GM10248 (cell line): ENCODE measurements around the gene MIAT.
"Not testable (repeated sequence)": the region's sequence is repeated elsewhere in the genome, so short reads cannot be mapped to it uniquely, and the experiment has no call there.

Experiments
- CTCF ChIA-PET: fragments of 300-600 bp; sonication (Branson Sonifier 250); formaldehyde crosslinking; extraction: SDS; loops from one replicate; lab custom pipeline; 2021; ENCODE audit warnings: antibody characterized with exemption; lab: Yijun Ruan, JAX
- POLR2A ChIA-PET: fragments of 350-650 bp; sonication (Branson Sonifier 250); formaldehyde crosslinking; extraction: SDS; loops from one replicate; lab custom pipeline; 2020; ENCODE audit warnings: antibody characterized with exemption; lab: Yijun Ruan, JAX
- DNase-seq: peaks from one replicate; pipeline ENCODE4 v3.0.0; 2012; ENCODE audit errors: extremely low spot score
- TF ChIP-seq, protein P1 (sequence below): IDR thresholded peaks from 2 replicates; pipeline ENCODE4 v1.5.1; 2012; ENCODE audit warnings: mild to moderate bottlenecking, low read depth; ENCODE audit errors: extremely low read depth, missing control alignments, control extremely low read depth

The MIAT gene

DNA sequence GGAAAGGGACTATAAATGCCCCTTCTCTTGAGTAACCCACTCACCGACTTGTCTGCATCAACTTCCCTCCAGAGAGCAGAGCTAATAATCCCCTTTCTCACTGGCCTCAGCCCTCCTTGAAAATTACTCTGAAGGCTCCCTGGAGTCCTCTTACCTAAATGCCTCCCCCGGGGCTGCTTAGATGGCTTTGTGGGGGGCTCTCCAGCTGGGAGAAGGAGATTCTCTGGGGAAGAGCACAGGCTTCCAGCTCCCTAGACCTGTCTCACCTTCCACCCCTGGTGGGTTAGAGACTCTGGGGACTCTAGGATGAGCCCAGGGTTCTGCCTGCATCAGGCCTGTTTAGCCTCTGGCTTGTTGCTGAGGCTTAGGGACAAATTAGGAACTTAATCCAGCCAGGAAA is 39.8 kb downstream of the MIAT start:
- ChIA-PET CTCF (interaction anchor here (1.0 to 2.8 kb wide), 5 partner anchors 8 to 23 kb away, joined by 3 to 11 read pairs (median 4); no protein-coding TSS in a partner anchor), POLR2A (no interaction called here)
- TF ChIP-seq, protein P1, sequence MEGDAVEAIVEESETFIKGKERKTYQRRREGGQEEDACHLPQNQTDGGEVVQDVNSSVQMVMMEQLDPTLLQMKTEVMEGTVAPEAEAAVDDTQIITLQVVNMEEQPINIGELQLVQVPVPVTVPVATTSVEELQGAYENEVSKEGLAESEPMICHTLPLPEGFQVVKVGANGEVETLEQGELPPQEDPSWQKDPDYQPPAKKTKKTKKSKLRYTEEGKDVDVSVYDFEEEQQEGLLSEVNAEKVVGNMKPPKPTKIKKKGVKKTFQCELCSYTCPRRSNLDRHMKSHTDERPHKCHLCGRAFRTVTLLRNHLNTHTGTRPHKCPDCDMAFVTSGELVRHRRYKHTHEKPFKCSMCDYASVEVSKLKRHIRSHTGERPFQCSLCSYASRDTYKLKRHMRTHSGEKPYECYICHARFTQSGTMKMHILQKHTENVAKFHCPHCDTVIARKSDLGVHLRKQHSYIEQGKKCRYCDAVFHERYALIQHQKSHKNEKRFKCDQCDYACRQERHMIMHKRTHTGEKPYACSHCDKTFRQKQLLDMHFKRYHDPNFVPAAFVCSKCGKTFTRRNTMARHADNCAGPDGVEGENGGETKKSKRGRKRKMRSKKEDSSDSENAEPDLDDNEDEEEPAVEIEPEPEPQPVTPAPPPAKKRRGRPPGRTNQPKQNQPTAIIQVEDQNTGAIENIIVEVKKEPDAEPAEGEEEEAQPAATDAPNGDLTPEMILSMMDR: no peak
- no peak for DNase-seq

DNA sequence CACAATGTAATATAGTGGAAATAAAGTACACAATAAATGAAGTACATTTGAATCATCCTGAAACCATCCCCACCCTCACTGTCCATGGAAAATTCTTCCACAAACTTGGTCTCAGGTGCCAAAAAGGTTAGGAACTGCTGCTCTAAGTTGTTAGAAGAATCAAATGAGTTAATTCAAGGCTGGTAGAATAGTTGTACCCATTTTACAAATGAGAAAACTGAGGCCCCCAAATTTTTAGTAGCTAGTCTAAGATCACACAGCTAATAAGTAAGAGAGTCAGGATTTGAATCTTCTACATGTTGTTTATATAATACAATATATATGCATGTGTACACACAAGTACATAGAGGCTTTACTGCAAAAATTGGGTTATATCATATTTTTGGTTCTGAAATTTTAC is 43.1 kb downstream of the MIAT start:
- ChIA-PET POLR2A (no interaction called here), CTCF (interaction anchor here (1.7 to 2.0 kb wide), 2 partner anchors 22 to 26 kb away, joined by 5 to 6 read pairs; no protein-coding TSS in a partner anchor)
- TF ChIP-seq, protein P1: no peak
- no peak for DNase-seq

DNA sequence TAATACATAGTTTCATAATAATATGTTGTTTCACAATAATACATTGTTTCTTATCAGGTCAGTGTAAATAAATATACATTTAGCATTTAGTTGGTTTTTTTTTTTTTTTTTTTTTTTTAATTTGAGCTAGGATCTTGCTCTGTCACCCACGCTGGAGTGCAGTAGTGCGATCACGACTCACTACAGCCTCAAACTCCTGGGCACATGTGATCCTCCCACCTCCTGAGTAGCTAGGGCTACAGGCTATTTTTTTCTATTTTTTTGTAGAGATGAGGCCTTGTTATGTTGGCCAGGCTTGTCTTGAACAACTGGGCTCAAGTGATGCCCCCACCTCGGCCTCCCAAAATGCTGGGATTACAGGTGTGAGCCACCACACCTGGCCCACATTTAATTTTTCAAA is 43.5 kb downstream of the MIAT start:
- TF ChIP-seq, protein P1: no peak
- CTCF ChIA-PET: interaction anchor here (1.7 to 2.0 kb wide), 2 partner anchors 23 to 27 kb away, joined by 5 to 6 read pairs; no protein-coding TSS in a partner anchor
- DNase-seq: no peak
- POLR2A ChIA-PET: no interaction called here

DNA sequence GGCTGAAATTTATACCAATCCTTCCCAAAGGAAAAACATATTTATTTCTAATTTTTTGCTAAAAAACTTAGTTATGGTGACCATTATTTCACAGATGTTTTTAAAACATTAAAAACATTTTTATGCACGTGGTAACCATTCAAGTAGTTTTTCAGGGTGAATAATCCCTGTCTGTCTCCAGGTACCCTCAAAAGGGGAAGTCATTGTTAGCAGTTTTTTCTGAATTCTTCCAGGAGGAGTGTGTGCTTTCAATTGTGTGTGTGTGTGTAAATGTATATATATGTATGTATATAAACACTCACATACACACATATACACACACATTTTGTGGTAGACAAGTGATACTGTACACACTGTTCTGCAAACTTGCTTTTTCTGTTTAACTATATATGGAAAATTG is 43.9 kb downstream of the MIAT start:
- no peak for DNase-seq
- CTCF ChIA-PET: interaction anchor here (1.7 kb wide), 1 partner anchor 27 kb away, joined by 5 read pairs; no protein-coding TSS in a partner anchor
- POLR2A ChIA-PET: no interaction called here
- TF ChIP-seq, protein P1: no peak

DNA sequence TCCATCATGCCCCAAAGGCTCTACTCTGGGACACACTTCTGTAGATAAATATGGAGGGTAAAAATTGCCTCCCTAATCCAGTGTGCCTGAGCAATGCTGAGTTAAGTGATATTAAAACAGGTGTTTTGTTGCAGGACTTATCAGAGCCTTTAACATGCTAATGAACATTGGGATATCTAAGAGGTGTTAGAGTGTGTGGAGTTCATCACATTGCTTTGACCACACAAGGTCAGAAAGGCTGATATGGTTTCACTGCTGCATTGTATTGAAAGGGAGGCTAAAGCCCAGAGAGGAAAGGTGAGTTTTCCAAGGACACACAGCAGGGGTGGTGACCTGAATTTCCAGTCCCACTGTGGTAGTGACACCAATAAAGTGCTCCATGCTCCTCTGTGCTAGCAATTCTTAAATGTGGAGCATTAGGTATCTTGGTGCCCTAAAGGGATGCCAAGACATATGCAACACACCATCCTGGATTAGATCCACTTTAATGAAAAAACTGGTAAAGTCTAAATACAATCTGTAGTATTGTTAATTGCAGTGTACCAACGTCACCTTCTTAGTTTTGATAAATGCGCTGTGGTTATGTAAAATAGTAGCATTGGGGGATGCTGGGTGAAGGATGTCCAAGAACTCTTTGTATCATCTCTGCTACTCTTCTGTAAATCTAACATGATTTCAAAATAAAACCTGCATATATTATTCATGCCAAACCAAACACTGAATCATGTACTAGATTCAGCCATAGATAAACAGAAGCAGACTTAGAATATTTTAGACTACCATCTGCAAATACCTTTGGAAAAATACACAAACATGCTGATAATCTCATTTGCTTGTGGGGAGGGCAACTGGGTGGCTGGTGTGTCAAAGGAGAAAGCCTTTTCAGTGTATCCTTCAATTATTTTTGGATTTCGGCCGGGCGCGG is 45.8 kb downstream of the MIAT start:
- DNase-seq: no peak
- TF ChIP-seq, protein P1: no peak
- POLR2A ChIA-PET: no interaction called here
- CTCF ChIA-PET: interaction anchor here (0.8 kb wide), 1 partner anchor 10 kb away, joined by 3 read pairs; no protein-coding TSS in a partner anchor

DNA sequence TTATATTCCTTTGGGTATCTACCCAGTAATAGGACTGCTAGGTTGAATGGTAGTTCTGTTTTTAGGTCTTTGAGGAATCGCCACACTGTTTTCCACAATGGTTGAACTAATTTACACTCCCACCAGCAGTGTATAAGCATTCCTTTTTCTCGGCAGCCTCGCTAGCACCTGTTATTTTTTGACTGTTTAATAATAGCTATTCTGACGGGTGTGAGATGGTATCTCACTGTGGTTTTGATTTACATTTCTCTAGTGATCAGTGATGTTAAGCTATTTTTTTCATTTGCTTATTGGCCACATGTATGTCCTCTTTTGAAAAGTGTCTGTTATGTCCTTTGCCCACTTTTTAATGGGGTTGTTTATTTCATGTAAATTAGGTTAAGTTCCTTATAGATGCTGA is 48.0 kb downstream of the MIAT start:
- POLR2A ChIA-PET, DNase-seq: not testable (repeated sequence)
- CTCF ChIA-PET: interaction anchor here (0.8 to 1.6 kb wide), 4 partner anchors 9 to 33 kb away, joined by 3 read pairs; no protein-coding TSS in a partner anchor

DNA sequence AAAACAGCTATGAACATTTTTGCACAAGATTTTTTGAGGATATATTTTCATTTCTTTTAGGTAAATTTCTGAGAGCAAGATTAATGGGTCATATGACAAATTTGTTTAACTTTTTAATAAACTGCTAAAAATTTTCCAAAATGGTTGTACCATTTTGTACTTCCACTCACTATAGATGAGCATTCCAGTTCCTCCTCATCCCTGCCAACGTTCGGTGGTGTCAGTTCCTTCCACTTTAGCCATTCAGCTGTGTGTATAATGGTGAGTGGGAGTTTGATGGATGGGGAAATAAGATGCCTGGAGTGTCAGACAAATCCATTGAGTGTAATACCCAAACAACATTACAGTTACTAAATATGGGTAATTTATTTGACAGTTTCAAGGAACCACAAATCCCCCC is 49.7 kb downstream of the MIAT start:
- DNase-seq: no peak
- POLR2A ChIA-PET: no interaction called here
- TF ChIP-seq, protein P1: no peak
- CTCF ChIA-PET: interaction anchor here (1.4 kb wide), 1 partner anchor 28 kb away, joined by 6 read pairs; no protein-coding TSS in a partner anchor
